ENCODE results near the gene TRMU.

GRCh38 chr22:46371623-46372226 lies 36.2 kb downstream of the TRMU start:
- TF ChIP-seq YY1 (IDR thresholded peaks at IDR 0.05; ENCODE audit: insufficient read depth, insufficient read length) (no peak), SUZ12 (IDR thresholded peaks at IDR 0.05; ENCODE audit: extremely low read depth, insufficient read depth, insufficient read length) (no peak), ZNF274 (IDR thresholded peaks at IDR 0.05; ENCODE audit: low read depth, low read length) (no peak)
